GM12892 (cell line): Measurements from ENCODE around the gene MLLT1.

Source experiments
- POLR2AphosphoS5 ChIP-seq: IDR thresholded peaks from 2 replicates; pipeline ENCODE4 v1.6.1; 2011; ENCODE audit warnings: low read depth, low read length, control low read depth
- TAF1 ChIP-seq: IDR thresholded peaks from 2 replicates; pipeline ENCODE4 v1.6.1; 2011; ENCODE audit warnings: low read depth, mild to moderate bottlenecking, control low read depth, low read length, borderline replicate concordance

DNA sequence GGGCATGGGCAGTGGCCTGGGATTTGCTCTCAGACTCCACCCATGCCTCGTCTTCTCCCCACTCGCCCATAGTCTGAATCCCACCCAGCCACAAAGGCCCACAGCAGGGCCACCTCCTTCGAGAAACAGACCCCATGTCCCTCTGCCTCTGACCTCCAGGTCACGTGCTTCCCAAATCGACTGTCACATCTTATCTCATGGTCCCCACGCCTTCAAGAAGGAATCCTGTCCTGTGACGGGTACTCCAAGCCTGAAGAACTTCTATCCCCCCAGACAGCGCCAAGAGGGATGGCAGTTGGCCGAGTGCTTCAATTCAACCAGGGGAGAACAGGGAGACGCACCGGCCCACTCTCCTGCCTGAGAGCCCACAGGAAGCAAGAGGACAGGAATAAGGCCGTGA lies 16.5 kb downstream of the MLLT1 start:
- TF ChIP-seq TAF1 = no peak
- no peak for TF ChIP-seq POLR2AphosphoS5
